Measurements from ENCODE around the gene CXorf49B. TPM values are rescaled to one million over a fixed set of nuclear protein-coding genes. Genes with fewer than 3 reads are reported as not detected.
"Not testable (repeated sequence)": the region's sequence is repeated elsewhere in the genome, so short reads cannot be mapped to it uniquely, and the experiment has no call there.

The CXorf49B gene
- total RNA-seq, 4 donors from 2014 or later: not detected

- DNase-seq; in situ Hi-C loops (cut with MboI; ENCODE audit: low sequenced_read_pairs in 4 of 4); H3K4me1 ChIP-seq; H3K27ac ChIP-seq; H3K9me3 ChIP-seq; H3K4me3 ChIP-seq; intact Hi-C loops (cut with DNase I; ENCODE audit: low total_unique reads); H3K36me3 ChIP-seq; H3K27me3 ChIP-seq; ATAC-seq: not testable (repeated sequence)
Observed at GRCh38 chrX:71782225-71782949, 19.2 kb downstream of the CXorf49B start.

- H3K4me3 ChIP-seq; H3K9me3 ChIP-seq; DNase-seq; H3K36me3 ChIP-seq; in situ Hi-C loops (cut with MboI; ENCODE audit: low sequenced_read_pairs in 4 of 4); H3K27me3 ChIP-seq; ATAC-seq; intact Hi-C loops (cut with DNase I; ENCODE audit: low total_unique reads); H3K4me1 ChIP-seq; H3K27ac ChIP-seq: not testable (repeated sequence)
Observed at GRCh38 chrX:71782950-71783299, 19.8 kb downstream of the CXorf49B start.

- DNase-seq; ATAC-seq; intact Hi-C loops (cut with DNase I; ENCODE audit: low total_unique reads); H3K4me1 ChIP-seq; H3K9me3 ChIP-seq; H3K4me3 ChIP-seq; H3K27ac ChIP-seq; H3K36me3 ChIP-seq; in situ Hi-C loops (cut with MboI; ENCODE audit: low sequenced_read_pairs in 4 of 4); H3K27me3 ChIP-seq: not testable (repeated sequence)
Observed at GRCh38 chrX:71783569-71784347, 20.6 kb downstream of the CXorf49B start.

- H3K4me3 ChIP-seq; in situ Hi-C loops (cut with MboI; ENCODE audit: low sequenced_read_pairs in 4 of 4); intact Hi-C loops (cut with DNase I; ENCODE audit: low total_unique reads); DNase-seq; ATAC-seq; H3K9me3 ChIP-seq; H3K4me1 ChIP-seq; H3K36me3 ChIP-seq; H3K27ac ChIP-seq; H3K27me3 ChIP-seq: not testable (repeated sequence)
Observed at GRCh38 chrX:71784348-71784983, 21.3 kb downstream of the CXorf49B start.

- H3K27ac ChIP-seq; H3K9me3 ChIP-seq; H3K4me3 ChIP-seq; ATAC-seq; DNase-seq; intact Hi-C loops (cut with DNase I; ENCODE audit: low total_unique reads); H3K27me3 ChIP-seq; in situ Hi-C loops (cut with MboI; ENCODE audit: low sequenced_read_pairs in 4 of 4); H3K4me1 ChIP-seq; H3K36me3 ChIP-seq: not testable (repeated sequence)
Observed at GRCh38 chrX:71806450-71806849, 43.3 kb downstream of the CXorf49B start.

- H3K27me3 ChIP-seq: peaks cover 0 to 2% (median 0%) of the 10 kb centered on the region in 3 donors
- in situ Hi-C loops (cut with MboI; ENCODE audit: low sequenced_read_pairs in 4 of 4) (no loop called here), intact Hi-C loops (cut with DNase I; ENCODE audit: low total_unique reads) (no loop called here)
- H3K4me3 ChIP-seq: no peak overlapping the region
- no peaks in the 10 kb centered on the region for H3K4me1 ChIP-seq
- no peak overlapping the region for H3K27ac ChIP-seq
- TF ChIP-seq, protein P1, sequence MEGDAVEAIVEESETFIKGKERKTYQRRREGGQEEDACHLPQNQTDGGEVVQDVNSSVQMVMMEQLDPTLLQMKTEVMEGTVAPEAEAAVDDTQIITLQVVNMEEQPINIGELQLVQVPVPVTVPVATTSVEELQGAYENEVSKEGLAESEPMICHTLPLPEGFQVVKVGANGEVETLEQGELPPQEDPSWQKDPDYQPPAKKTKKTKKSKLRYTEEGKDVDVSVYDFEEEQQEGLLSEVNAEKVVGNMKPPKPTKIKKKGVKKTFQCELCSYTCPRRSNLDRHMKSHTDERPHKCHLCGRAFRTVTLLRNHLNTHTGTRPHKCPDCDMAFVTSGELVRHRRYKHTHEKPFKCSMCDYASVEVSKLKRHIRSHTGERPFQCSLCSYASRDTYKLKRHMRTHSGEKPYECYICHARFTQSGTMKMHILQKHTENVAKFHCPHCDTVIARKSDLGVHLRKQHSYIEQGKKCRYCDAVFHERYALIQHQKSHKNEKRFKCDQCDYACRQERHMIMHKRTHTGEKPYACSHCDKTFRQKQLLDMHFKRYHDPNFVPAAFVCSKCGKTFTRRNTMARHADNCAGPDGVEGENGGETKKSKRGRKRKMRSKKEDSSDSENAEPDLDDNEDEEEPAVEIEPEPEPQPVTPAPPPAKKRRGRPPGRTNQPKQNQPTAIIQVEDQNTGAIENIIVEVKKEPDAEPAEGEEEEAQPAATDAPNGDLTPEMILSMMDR (IDR thresholded peaks at IDR 0.05 in 4 of 5, conservative IDR thresholded peaks at IDR 0.05 in 1 of 5): no peak
- TF ChIP-seq POLR2A (IDR thresholded peaks at IDR 0.05): no peak
- no peaks in the 10 kb centered on the region for H3K36me3 ChIP-seq
- no peaks in the 10 kb centered on the region for H3K9me3 ChIP-seq
- ATAC-seq (no peak), DNase-seq (no peak)
Observed at GRCh38 chrX:71809886-71810285, 46.7 kb downstream of the CXorf49B start.

All from gastrocnemius medialis (tissue), 4 donors.